Left renal pelvis (tissue), 4 donors: Measurements from ENCODE around the gene CNGA2. TPM values are rescaled to one million over a fixed set of nuclear protein-coding genes. Genes with fewer than 3 reads are reported as not detected.

Experiments
- DNase-seq, 4 donors: peaks; one replicate each; pipeline ENCODE4 v3.0.0-alpha.2; 2013; ENCODE audit warnings: low read depth in 4 of 4, low spot score in 3 of 4
- polyA plus RNA-seq, 4 donors: library from polyadenylated mRNA; unstranded; fragments of 120-200 nt; gene quantifications; one replicate each; pipeline ENCODE4 v1.2.1, GENCODE V29; 2013; ENCODE audit not compliant: insufficient read length in 4 of 4

CNGA2 gene
- polyA plus RNA-seq, 4 donors, result not detected

DNA sequence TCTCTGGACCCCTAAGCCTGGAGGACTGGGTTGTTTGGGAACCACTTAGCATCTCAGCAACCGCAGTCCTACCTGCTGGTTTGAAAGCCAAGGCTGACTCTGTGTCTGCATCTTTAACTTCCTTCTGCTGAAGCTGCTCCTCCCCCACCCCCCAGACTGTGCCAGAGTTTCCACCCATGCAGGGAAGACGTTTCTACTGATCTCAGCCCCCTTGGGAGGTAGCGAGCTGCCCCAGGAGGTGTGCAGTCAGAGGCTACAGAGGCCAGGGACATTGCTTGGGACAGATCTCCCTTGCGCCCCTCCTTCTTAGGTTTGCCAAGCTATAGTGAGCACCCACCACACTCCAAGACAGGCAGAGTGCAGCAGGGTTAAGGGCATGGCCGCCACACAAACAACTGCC lies 23.4 kb upstream of the CNGA2 start:
- DNase-seq, result no peak

DNA sequence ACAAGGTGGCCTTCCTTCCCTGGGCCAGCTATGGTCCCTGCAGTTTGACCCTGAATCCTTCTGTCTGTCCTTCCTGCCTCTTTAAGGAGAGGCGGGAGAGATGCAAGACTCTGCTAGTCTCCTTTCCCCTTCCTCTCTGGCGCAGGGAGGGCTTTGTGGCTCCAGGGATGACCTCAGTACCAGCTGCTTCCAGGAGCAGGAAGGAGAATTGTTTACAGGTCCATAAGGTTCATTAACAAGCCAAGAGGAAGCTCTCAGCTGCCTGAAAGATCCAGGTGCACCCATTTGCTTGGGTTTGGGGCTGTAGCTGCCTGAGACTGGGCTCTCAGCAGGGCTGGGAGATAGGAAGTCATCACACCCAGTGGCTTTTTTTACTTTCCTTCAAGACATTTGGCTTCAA lies 22.8 kb upstream of the CNGA2 start:
- no peak for DNase-seq

DNA sequence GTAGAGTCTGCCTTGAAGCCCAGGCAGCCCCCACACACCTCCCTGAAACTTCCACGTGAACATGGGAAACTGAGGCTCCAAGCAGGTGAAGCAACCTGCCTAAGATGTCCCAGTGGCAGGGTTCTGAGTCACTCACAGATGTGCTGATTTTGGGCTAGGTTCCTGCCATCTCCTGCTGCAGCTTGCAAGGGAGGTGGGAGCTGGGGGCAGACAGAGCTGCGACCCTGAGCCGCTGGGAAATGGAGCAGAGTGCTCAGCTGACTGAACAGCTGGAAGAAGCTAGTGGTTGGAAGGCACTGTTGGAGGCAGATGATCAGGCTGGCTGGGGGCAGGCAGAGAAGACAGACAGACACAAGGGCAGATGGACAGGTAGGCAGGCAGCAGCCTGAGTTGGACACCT lies 22.3 kb upstream of the CNGA2 start:
- DNase-seq, result no peak

DNA sequence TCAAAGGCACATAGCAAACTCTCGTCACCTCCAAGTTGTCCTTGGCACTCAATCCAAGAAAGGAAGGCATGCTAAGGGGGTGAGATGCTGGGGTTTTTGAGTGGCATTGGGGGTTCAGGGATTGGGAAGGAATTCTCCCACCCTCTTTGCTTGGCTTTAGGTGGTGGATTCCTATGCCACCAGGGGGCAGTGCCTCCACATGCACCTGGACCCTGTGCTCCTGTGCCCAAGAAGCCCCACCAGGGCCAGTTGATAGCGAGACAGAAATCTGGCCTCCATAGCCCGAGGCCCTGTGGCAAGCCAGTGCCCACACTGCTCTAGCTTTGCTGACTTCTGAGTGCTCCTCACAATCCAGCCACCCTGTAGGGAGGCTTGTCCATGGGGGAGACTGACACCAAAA lies 20.7 kb upstream of the CNGA2 start:
- DNase-seq, result no peak

DNA sequence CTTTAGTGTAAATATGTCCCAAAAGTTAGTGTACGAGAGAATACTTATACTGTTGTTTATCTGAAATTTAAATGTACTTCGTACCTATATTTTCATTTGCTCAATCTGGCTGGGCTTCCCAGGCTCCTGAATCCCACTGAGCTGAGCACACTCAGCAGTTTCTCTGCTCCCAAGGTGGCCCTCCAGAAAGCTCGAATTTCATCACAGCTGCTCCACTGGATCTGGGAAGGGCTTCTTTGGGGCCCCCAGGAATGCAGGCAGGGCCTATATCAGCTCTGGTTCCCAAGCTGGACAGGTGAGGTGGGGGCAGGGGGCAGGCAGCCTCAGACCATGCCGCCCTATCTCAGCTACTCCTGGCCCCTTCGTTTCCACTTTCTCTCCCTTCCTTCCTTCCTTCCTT lies 20.2 kb upstream of the CNGA2 start:
- DNase-seq, result no peak

DNA sequence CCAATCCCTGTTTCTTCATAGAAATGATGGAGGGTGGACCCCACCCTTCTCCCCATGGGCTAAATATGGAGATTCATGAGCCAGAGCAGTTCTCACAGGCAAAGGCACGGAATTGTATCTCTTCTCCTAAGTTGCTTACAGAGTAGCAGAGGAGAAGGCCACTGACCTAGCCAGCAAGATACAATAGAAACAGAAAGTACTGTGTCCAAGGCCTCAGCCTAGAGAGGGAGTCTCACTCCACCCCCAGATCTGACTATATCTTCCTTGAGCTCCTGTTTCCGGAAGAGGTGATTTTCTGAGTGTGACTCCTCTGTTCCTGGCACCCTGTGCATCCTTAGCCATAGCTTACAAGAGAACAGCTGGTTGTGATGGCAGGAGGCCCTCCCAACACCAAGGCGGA lies 18.8 kb upstream of the CNGA2 start, which contains the start of gene FATE1:
TSS of gene FATE1 (plus strand) at position 284 of the 400 bp plus-strand sequence. CDS start at position 369, 85 bp downstream.
- DNase-seq, result no peak

DNA sequence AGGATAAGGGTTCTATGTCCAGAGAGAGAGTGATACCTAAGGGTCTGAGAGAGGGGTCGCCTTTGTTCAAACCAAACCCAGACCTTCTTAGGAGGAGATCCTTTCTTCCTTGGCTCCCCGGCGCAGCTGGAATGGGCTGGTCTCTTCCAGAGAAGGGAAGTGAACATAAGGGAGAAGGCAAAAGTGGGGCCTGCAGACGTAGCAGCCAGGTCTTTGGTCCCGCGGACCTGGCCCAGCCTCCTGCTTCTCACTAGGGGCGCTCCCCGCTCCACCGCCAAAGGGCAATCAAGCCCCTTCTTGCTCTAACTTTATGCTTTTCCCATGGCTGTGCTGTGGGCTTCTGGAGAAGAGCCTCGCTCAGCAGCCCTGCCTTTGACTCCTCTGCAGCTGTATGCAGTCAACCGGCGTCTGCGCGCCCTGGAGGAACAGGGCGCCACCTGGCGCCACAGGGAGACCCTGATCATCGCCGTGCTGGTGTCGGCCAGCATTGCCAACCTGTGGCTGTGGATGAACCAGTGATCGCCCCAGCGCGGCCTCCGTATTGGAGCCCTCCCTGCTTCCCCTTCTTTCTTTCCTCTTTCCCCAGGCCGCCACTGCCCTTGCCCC lies 12.2 kb upstream of the CNGA2 start:
- DNase-seq, result peak in 1 of 4 donors; percentile 14

DNA sequence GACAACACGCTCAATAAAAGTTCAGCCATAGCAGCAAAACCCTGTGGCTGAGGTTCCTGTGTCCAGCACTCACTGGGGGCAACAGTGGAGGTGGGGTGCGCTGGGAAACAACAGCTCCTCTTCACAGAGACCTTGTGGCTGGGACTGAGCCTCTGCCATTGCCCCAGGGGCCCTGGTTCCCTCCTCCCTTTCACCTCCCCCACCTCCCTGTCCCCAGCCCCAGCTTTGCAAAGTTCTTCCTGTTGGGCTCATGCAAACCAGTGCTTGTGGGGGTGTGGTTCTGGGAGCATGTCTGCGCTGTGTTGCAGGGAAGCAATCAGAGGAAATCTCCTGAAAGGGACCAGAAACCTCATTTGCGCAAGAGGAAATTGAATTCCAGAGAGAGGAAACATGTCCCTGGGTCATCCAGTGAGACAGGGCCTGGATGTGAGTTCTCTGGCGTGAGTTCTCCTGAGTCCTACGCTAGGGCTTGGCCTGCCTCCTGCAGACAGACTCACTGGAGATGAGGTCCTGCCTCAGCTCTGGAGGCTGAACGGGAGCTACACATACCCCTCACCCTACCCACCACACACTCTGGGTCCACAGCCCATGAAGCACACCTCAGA lies 11.3 kb upstream of the CNGA2 start:
- no peak for DNase-seq

DNA sequence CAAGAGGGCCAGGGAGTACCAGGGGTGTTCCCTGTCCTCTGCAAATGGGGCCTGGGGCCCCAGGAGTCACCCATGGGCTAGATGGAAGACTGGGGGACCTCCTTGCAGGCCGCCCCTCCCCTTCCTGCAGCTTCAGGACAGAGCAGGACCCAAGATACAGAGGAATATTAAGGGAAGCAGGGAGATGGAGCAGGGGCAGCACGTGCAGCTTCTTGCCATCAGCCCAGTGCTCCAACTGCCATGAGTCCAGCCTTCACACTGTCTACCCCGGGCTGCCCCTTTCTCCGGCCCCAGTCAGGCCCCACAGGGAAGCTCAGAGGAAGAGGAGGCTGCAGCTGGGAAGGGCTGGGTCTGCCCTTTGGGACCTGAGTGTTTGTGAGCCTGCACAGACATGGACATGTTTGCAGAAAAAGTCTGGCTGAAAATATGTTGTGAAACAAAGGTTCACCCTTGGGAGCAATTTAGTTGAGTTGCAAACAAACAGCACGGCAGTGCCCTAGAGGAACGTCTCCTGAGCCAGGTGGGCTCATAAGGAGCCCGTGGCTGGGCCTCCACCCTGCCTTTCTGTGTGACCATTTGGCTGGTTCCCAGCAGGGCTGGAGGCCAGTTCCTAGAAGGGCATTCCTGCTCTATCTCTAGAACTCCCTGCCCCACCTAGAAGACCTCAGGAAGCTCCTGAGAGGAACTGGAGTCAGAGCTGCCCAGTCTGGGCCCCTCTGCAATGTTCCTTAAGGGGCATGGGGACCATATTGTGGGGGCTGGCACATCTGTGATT lies 9.8 kb upstream of the CNGA2 start:
- DNase-seq, result no peak

DNA sequence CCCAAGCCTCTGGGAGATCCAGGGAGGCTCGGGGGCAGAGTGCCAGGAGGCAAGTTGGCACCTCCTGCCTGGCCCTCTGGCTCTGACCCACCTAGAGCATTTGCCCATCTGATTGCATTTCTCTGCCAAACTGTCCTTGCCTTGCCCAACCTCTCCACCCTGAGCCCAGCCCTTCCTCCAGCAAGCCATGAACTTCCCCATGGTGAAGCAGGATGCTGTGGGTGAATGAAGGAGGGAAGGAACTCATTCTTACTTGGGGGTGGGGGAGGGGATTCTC lies 9.3 kb upstream of the CNGA2 start:
- no peak for DNase-seq

DNA sequence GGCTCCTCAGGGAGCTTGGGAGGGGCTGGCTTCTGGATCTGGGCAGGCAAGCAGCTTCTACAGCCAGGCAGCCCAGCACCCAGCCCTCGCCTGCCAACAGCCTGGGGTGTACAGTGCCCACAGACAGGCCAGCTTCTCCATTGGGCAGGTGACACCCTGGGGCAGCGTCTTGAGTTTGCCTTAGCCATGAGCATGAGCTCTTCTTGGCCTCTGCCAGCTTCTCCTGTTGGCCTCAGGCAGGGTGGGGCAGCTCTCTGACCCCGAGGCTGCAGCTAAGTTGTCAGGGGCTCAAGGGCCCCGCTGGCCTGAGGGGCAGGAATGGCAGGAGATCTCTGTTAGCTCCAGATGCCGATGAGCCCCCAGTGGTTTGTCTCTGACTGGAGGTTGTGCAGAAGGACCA lies 7.8 kb upstream of the CNGA2 start:
- DNase-seq, result no peak

DNA sequence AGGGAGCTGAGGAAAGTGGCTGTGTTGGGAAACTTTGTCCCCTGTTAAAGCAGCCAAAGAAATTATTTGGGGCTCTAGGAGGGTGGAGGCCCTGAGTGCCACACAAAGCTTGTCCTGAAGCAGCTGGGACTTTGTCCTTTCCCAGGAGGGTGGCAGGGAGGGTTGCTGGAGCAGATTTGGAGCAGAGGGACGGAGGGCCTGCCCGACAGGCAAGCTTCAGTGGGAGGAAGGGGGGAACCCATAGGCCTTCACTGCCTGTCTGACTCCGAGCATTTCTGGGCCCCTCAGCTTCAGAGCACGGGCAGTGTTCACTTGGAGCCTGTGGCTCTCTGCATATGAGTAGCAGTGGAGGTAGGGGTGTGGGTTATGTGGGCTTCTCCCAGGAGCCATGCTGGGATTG lies 7.2 kb upstream of the CNGA2 start:
- no peak for DNase-seq

DNA sequence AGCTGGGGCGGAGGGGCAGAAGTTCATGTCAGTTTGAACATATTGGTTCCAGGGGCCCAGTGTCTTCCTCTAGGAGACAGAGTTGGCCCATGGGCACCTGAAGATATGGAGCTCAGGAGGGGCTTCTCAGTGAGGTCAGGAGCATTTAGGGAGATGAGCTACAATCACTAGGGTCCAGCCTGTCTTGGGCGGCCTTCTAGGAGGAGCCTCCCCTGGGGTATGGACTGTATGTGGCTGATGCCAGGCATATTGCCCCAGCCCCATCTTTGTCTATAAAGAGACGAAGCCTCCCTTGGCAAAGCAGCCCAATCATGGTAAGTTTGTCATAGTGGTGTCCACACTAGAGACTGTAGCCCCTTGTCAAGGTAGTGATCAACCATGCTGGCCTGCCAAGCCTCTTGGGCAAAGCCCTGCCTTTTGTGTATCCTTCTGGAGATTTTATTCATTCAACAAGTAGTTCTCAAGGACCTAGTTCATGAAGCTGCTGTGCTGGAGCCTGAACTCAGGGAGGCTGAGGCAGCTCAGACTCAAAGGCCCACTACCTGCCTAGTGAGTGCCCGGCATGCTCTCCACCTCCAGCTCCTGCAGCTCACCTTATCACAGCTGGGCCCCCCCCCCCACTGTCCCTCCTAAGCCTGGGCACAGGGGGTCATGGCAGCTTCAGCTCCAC lies 5.4 kb upstream of the CNGA2 start:
- DNase-seq, result no peak

DNA sequence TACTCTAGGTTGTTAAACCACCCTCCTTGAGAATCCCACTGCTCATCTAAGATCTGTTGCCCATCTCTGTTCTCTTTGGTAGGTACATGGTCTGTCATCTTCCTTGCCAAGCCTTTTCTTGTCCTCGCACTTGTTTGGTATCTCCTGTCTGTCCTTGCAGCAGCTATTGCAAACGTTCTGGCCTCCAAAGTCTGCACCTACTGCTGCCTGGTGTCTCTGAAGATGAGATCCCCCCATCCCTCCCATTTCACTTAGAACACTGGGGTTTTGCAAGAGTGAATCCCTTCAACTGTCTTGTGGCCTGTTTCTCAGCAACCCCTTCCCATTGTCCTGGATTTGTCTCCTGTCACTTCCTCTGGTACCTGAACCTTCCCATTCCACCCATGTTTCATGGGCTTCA lies 673 bp downstream of the CNGA2 start:
- no peak for DNase-seq

DNA sequence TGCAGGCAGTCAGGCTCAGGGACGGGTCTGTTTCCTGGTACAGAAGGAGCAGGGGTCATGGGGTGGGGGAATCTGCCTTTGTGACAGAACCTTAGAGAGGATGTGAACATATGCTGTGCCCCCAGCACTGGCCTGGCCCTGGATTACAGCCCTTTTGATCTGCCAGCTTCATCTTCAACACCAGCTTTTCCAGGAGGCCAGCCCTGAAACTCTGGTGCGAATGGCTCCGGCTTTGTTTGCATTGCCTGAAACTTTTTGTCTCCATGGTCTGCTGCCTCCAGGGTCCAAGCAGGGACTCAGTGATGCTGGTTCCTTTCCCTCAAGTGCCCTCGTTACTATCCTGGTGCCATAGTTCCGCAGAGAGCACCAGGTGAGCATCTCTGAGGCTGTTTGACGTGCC lies 2.1 kb downstream of the CNGA2 start:
- no peak for DNase-seq

DNA sequence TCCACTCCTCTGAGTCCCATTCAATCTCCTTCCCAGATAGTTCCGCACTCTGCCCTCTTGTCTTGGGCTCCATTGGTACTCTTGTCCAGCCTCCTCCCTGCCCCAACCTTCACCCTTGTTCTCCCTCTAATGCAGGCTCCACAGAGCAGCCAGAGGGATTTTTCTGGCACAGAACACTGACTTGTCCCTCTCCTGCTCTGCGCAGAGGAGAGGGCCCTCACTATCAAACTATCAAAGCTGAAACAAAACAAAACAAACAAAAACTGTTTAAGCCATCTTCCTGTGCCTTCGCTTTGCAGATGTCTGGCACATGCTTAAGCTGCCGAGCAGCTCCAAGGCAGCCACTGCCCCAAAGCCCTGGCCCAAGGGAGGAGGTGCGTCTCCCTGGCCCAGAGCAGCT lies 2.9 kb downstream of the CNGA2 start:
- DNase-seq, result no peak

DNA sequence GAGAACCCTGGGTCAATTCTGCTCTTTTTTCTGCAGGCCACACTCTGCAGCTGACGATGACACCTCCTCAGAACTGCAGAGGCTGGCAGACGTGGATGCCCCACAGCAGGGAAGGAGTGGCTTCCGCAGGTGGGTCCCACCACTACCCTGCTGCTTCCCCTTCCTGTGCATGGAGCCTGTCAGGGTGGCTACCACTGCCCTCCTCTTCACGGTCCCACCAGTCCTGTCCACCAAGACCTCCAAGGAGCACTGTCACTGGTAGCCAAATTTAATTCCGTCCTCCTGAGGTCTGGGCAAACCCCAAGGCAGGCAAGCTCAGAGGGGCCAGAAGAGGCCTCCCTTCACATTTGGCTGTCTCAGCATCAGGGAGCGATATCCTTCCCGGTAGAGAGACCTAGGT lies 4.2 kb downstream of the CNGA2 start:
- DNase-seq, result no peak

DNA sequence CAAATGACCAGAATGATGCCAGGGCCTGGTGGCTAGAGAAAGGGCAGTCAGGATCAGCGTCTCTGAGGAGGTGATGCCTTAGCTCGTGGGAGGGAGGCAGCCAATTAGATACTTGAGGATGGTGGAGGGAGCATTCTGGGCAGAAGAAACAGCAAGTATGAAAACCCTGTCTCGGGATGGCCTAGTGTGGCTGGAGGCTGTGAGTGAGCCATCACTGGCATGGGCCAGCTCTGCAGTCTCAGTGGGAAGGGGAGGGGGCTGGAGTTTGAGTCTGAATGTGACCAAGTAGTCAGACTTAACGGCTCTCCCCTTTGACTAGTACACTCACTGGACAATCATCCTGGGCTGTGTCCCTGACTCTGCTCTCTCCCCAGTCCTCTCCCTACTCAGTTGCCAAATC lies 7.1 kb downstream of the CNGA2 start:
- no peak for DNase-seq

DNA sequence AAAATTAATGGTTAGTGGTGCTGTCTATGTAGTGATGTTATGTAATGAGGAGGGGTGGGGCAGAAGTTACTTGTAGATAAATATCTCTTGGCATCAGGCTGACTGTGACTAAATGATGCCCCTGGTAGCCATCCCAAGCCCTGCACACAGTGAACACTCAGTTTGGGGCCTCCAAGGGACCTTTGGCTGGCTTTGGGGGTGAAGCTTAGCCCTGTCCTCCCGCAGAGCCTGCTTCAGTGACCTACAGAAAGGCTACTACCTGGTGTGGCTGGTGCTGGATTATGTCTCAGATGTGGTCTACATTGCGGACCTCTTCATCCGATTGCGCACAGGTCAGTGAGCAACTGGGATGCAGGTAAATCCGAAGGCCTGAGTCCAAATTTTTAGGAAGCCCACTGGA lies 7.8 kb downstream of the CNGA2 start:
- no peak for DNase-seq

DNA sequence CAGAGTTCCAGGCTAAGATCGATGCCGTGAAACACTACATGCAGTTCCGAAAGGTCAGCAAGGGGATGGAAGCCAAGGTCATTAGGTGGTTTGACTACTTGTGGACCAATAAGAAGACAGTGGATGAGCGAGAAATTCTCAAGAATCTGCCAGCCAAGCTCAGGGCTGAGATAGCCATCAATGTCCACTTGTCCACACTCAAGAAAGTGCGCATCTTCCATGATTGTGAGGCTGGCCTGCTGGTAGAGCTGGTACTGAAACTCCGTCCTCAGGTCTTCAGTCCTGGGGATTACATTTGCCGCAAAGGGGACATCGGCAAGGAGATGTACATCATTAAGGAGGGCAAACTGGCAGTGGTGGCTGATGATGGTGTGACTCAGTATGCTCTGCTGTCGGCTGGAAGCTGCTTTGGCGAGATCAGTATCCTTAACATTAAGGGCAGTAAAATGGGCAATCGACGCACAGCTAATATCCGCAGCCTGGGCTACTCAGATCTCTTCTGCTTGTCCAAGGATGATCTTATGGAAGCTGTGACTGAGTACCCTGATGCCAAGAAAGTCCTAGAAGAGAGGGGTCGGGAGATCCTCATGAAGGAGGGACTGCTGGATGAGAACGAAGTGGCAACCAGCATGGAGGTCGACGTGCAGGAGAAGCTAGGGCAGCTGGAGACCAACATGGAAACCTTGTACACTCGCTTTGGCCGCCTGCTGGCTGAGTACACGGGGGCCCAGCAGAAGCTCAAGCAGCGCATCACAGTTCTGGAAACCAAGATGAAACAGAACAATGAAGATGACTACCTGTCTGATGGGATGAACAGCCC lies 9.3 kb downstream of the CNGA2 start:
- no peak for DNase-seq

DNA sequence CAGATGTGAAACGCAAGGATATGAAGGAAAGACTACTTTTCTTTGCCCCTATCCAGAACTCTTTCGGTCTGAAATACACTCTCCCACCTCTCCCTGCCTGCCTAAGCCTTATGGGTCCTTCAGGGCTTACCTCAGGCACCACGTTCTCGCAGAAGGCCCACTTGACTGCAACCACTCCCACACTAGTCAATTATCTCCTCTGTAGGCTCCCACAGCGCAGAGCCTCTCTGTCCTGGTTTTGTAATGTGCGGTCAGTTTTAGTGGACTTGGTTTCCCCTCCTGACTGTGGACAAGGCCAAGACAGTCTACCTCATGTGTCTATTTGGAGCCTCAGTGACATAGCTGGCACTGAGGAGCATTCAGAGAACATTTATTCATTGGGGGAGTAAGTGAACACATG lies 11.1 kb downstream of the CNGA2 start:
- no peak for DNase-seq
